GM12865 (cell line): ENCODE results near the gene PHKA1.
A peak's percentile ranks its signal among the peaks of the same experiment; 100 is the strongest.

Experiments used
- DNase-seq: peaks from one replicate; pipeline ENCODE4 v3.0.0; 2010; ENCODE audit warnings: low read depth
- H3K4me3 ChIP-seq: 2 replicates; pipeline ENCODE4 v1.5.1; 2011; ENCODE audit warnings: mild to moderate bottlenecking, low read depth, low read length, control low read depth
- TF ChIP-seq, protein P1 (sequence below): IDR thresholded peaks from 2 replicates; pipeline ENCODE4 v1.5.1; 2011; ENCODE audit warnings: low read length, control low read depth, low read depth, inconsistent platforms; ENCODE audit not compliant: insufficient read depth; ENCODE audit errors: missing control alignments

The PHKA1 gene

DNA sequence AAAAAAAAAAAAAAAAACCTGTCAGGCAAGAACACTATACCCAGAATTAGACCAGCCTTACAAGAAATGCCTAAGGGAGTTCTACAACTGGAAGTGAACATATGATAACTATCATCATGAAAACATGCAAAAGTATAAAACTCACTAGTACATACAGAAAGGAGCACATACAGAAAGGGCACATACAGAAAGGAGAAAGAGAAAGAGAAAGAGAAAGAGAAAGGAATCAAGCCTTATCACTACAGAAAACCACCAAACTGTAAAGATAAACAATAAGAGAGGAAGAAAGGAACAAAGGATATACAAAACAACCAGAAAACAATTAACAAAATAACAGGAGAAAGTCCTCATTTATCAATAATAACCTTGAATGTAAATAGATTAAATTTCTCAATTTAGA lies 50.4 kb downstream of the PHKA1 start:
- no peak for DNase-seq
- TF ChIP-seq, protein P1, sequence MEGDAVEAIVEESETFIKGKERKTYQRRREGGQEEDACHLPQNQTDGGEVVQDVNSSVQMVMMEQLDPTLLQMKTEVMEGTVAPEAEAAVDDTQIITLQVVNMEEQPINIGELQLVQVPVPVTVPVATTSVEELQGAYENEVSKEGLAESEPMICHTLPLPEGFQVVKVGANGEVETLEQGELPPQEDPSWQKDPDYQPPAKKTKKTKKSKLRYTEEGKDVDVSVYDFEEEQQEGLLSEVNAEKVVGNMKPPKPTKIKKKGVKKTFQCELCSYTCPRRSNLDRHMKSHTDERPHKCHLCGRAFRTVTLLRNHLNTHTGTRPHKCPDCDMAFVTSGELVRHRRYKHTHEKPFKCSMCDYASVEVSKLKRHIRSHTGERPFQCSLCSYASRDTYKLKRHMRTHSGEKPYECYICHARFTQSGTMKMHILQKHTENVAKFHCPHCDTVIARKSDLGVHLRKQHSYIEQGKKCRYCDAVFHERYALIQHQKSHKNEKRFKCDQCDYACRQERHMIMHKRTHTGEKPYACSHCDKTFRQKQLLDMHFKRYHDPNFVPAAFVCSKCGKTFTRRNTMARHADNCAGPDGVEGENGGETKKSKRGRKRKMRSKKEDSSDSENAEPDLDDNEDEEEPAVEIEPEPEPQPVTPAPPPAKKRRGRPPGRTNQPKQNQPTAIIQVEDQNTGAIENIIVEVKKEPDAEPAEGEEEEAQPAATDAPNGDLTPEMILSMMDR: no peak
- H3K4me3 ChIP-seq: no peak overlapping the region

GRCh38 chrX:72662020-72662747 lies 51.9 kb downstream of the PHKA1 start:
- TF ChIP-seq, protein P1: no peak
- DNase-seq: no peak
- no peak overlapping the region for H3K4me3 ChIP-seq

GRCh38 chrX:72659723-72660122 lies 54.4 kb downstream of the PHKA1 start:
- no peak for DNase-seq
- no peak overlapping the region for H3K4me3 ChIP-seq
- TF ChIP-seq, protein P1: no peak

DNA sequence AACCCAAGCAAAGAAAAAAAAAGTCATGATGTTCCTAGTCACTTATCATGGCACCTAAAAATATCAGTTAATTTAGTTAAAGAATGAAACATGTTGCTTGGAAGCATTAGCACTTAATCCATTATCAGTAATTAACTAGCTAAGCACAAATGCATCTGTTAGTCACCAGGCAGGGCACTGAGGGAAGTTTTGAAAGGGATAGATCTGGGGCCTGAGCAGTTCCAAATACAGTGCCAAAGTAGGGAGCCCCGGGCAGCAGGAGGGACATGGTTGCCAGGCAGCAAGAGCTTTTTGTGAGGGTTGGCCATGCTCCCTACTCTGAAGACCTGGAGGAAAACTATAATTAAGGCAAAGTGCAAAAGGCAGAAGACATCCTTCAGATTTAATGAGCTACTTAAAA lies 62.0 kb downstream of the PHKA1 start:
- no peak for DNase-seq
- no peak overlapping the region for H3K4me3 ChIP-seq
- TF ChIP-seq, protein P1: no peak

DNA sequence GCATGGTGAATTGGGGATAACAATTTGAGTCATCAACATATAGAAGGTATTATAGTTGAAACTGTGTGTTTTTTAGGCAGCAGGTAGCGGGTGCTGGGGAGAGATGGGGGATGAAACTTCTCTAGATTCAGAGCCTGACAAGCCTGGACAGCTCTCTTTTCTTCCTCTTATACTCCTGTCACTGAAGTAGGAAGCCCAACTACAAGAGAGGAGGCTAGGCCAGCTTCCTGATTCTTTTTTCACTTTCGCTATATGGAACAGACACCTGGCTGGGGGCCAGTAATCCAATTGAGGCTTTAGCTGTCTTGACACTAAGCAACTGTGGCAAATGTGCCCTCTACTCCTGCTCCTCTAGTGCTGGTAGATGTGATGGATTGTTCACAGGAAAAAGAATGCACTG lies 69.2 kb downstream of the PHKA1 start:
- TF ChIP-seq, protein P1: no peak
- no peak overlapping the region for H3K4me3 ChIP-seq
- DNase-seq: peak; percentile 13

DNA sequence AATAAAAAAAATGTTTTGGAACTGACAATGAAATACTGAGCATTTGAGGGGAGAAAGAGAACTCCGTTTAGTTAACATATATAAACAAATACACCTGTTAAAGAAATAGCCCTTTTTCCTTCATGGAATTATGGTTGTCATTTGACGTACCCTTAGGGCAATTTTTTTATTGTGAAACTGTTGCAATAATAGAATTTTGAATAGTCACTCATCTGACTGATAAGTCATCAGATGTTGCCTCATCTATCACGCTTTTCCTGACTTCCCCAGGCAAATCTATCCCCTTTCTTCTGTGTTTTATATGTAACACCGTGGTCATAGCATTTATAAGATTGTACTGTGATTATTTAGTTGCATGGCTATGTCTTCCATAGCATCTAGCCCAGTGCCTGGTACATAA lies 72.5 kb downstream of the PHKA1 start:
- no peak for DNase-seq
- no peak overlapping the region for H3K4me3 ChIP-seq
- TF ChIP-seq, protein P1: no peak

GRCh38 chrX:72635930-72636329 lies 78.2 kb downstream of the PHKA1 start:
- no peak overlapping the region for H3K4me3 ChIP-seq
- DNase-seq: no peak
- TF ChIP-seq, protein P1: no peak
